DND-41 (cell line): ENCODE data around the gene THOP1.

Source experiments
- CTCF ChIP-seq: IDR thresholded peaks from 2 replicates; pipeline ENCODE4 v1.5.1; 2012; ENCODE audit warnings: borderline replicate concordance, low read length, moderate library complexity, mild to moderate bottlenecking; ENCODE audit not compliant: poor library complexity, severe bottlenecking; ENCODE audit errors: extremely low read depth
- EZH2 ChIP-seq: IDR thresholded peaks from 3 replicates; pipeline ENCODE4 v1.6.1; 2012; ENCODE audit warnings: borderline replicate concordance, low read depth, mild to moderate bottlenecking, moderate library complexity, low read length, inconsistent platforms; ENCODE audit not compliant: severe bottlenecking

GRCh38 chr19:2798158-2798685, 12.9 kb downstream of the THOP1 start:
- TF ChIP-seq CTCF (no peak), EZH2 (no peak)
